Fibroblast of the aortic adventitia (primary cell): ENCODE measurements around the gene SLC35E1. TPM values are rescaled to one million over a fixed set of nuclear protein-coding genes. Genes with fewer than 3 reads are reported as not detected.
"Not testable (repeated sequence)": the region's sequence is repeated elsewhere in the genome, so short reads cannot be mapped to it uniquely, and the experiment has no call there.

Source experiments
- DNase-seq: peaks from one replicate; pipeline ENCODE4 v3.0.0-alpha.2; 2010; ENCODE audit warnings: low read depth
- H3K4me3 ChIP-seq: 2 replicates; pipeline ENCODE4 v1.5.1; 2011; ENCODE audit warnings: low read depth, mild to moderate bottlenecking, control low read depth, low read length, moderate library complexity
- CTCF ChIP-seq: IDR thresholded peaks from 2 replicates; pipeline ENCODE4 v1.5.1; 2011; ENCODE audit warnings: mild to moderate bottlenecking, low read length, control low read depth, inconsistent platforms; ENCODE audit not compliant: insufficient read depth
- small RNA-seq: library from RNA; depleted of rRNA; stranded (forward); fragments of <200 nt; gene quantifications from one replicate; pipeline ENCODE3, GENCODE V24; 2012
- total RNA-seq: library from RNA; depleted of rRNA; stranded (reverse); fragments of >200 nt; gene quantifications from 2 replicates; pipeline ENCODE4 v1.2.3, GENCODE V29; 2012; ENCODE audit warnings: low replicate concordance

The SLC35E1 gene
- total RNA-seq, 1 donor: 30.4 TPM

DNA sequence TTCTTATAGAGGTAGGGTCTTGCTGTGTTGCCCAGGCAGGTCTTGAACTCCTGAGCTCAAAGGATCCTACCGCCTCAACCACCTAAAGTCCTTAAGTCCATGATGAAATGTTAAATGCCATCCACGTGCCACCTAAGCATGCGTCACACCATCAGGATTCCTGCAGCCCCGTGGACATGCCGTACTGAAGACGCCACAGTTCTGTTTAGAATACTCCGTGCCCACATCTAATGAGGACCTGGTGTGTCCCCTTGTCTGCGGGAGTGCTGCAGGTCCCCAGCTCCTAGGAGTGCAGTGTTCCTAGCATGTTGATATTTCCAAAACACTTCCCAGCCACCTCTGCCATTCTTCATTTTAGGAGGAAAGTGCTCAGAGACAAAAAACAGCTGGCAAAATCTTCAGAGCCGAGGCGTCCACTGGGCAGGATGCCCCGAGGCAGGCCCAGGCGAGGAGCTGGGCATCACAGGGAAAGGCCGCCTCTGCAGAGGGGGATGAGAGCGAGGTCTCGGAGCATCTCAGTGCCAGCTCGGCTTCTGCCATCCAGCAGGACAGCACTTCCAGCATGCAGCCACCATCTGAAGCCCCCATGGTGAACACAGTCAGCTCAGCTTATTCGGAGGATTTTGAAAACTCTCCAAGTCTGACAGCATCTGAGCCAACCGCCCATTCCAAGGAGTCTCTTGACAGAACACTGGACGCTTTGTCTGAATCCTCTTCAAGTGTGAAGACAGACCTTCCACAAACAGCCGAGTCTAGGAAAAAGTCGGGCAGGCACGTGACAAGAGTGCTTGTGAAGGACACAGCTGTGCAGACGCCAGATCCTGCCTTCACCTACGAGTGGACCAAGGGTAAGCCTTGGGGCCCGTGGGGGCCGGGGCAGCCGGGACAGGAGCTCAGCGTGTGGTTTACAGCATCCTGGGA lies 62.8 kb downstream of the SLC35E1 start:
- TF ChIP-seq CTCF: no peak
- DNase-seq: no peak
- no peak overlapping the region for H3K4me3 ChIP-seq

DNA sequence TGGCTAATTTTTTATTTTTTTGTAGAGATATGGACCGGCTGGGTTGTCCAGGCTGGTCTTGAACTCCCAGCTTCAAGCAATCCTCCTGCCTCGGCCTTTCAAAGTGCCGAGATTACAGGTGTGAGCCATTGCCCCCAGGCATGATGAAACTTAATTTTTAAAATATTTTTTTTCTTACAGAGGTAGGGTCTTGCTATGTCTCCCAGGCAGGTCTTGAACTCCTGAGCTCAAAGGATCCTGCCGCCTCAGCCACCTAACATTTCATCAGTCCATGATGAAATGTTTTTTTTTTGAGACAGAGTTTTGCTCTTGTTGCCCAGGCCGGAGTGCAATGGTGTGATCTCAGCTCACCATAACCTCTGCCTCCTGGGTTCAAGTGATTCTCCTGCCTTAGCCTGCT lies 63.7 kb downstream of the SLC35E1 start:
- DNase-seq: no peak
- no peak overlapping the region for H3K4me3 ChIP-seq
- TF ChIP-seq CTCF: no peak

DNA sequence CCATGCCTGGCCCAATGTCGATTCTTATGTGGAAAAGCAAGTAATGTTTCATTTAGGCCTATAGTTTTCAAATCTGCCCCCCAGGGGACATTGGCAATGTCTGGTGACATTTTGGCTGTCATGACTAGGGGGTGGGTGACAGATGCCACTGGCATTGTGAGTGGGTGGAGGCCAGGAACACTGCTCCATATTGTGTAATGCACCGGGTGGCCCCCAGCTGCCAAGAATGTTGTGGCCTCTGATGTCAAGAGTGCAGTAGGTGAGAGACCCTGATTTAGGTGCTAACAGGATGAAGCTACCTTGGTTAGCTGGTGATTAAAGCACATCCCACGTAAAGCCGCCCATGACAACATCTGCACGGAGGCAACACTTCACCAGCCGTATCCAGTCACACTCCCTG lies 65.3 kb downstream of the SLC35E1 start:
- TF ChIP-seq CTCF: no peak
- H3K4me3 ChIP-seq: no peak overlapping the region
- no peak for DNase-seq

- H3K4me3 ChIP-seq, DNase-seq: not testable (repeated sequence)
These were observed 66.1 kb downstream of the SLC35E1 start for GRCh38 chr19:16506161-16506560.

GRCh38 chr19:16504271-16504670 lies 67.9 kb downstream of the SLC35E1 start:
- DNase-seq: no peak
- no peak overlapping the region for H3K4me3 ChIP-seq
- no peak for TF ChIP-seq CTCF

Small RNAs within 50 kb of the gene (small RNA-seq; reads per million reads assigned to genes)
- not detected for gene RN7SL146P

Other genes starting within 250 kb of the SLC35E1 start
- 2.2 and 5.7 TPM in 2 replicates for gene KLF2, start 247.6 kb downstream of the SLC35E1 start, total RNA-seq
- 10.5 and 15.8 TPM in 2 replicates for gene EPS15L1, start 100.4 kb downstream of the SLC35E1 start, total RNA-seq
- gene CALR3, start 76.2 kb downstream of the SLC35E1 start, total RNA-seq: not detected in 2 replicates
- 7.5 and 7.9 TPM in 2 replicates for gene C19orf44, start 76.0 kb downstream of the SLC35E1 start, total RNA-seq
- gene CHERP, start 30.0 kb downstream of the SLC35E1 start, total RNA-seq: 5.6 and 8.0 TPM in 2 replicates
- 4.2 and 7.1 TPM in 2 replicates for gene MED26, start 55.8 kb upstream of the SLC35E1 start, total RNA-seq
- gene SMIM7, start 87.7 kb upstream of the SLC35E1 start, total RNA-seq: 85.2 and 122 TPM in 2 replicates
- gene TMEM38A, start 88.7 kb upstream of the SLC35E1 start, total RNA-seq: 1.4 and 3.3 TPM in 2 replicates
- gene NWD1, start 147.4 kb upstream of the SLC35E1 start, total RNA-seq: not detected in 2 replicates